Fibroblast of skin of right quadriceps (primary cell): ENCODE data around the gene PCGF5.
"Not testable (repeated sequence)": the region's sequence is repeated elsewhere in the genome, so short reads cannot be mapped to it uniquely, and the experiment has no call there.

Experiments used
- DNase-seq: peaks from one replicate; pipeline ENCODE4 v3.0.0-alpha.2; 2013

Gene PCGF5

GRCh38 chr10:91220194-91220953 is at the start of gene PCGF5:
TSS of gene PCGF5 (plus strand) at chr10:91220663. CDS start at chr10:91222872, 2,209 bp downstream.
- peak; percentile 84 for DNase-seq

GRCh38 chr10:91171485-91171884 is 49.0 kb upstream of the PCGF5 start:
- no peak for DNase-seq

- no peak for DNase-seq
These were observed 48.1 kb upstream of the PCGF5 start for GRCh38 chr10:91172348-91172747.

- peak; percentile 63 for DNase-seq
These were observed 35.1 kb upstream of the PCGF5 start for GRCh38 chr10:91185239-91185875.

GRCh38 chr10:91187156-91187555 is 33.3 kb upstream of the PCGF5 start:
- DNase-seq: no peak

- DNase-seq: not testable (repeated sequence)
These were observed 32.5 kb upstream of the PCGF5 start for GRCh38 chr10:91188010-91188409.

GRCh38 chr10:91188889-91189288 is 31.6 kb upstream of the PCGF5 start:
- no peak for DNase-seq

GRCh38 chr10:91190388-91190870 is 30.0 kb upstream of the PCGF5 start:
- DNase-seq: peak; percentile 77

- DNase-seq: peak; percentile 20
These were observed 29.4 kb upstream of the PCGF5 start for GRCh38 chr10:91190876-91191583.

- DNase-seq: no peak
These were observed 28.9 kb upstream of the PCGF5 start for GRCh38 chr10:91191584-91191919.

GRCh38 chr10:91194497-91195179 is 25.8 kb upstream of the PCGF5 start:
- DNase-seq: peak; percentile 84

GRCh38 chr10:91196268-91197048 is 24.0 kb upstream of the PCGF5 start:
- no peak for DNase-seq

GRCh38 chr10:91197127-91197526 is 23.3 kb upstream of the PCGF5 start:
- peak; percentile 25 for DNase-seq

- peak; percentile 68 for DNase-seq
These were observed 21.7 kb upstream of the PCGF5 start for GRCh38 chr10:91198781-91199180.

- no peak for DNase-seq
These were observed 19.9 kb upstream of the PCGF5 start for GRCh38 chr10:91200314-91201212.

GRCh38 chr10:91201213-91201996 is 19.1 kb upstream of the PCGF5 start:
- peak; percentile 7 for DNase-seq

- DNase-seq: no peak
These were observed 14.0 kb upstream of the PCGF5 start for GRCh38 chr10:91206427-91206826.

- DNase-seq: no peak
These were observed 13.5 kb upstream of the PCGF5 start for GRCh38 chr10:91206837-91207474.

GRCh38 chr10:91208642-91209041 is 11.8 kb upstream of the PCGF5 start:
- DNase-seq: no peak

- no peak for DNase-seq
These were observed 10.4 kb upstream of the PCGF5 start for GRCh38 chr10:91210014-91210413.
